ENCODE data around the gene CDA.

CDA gene

GRCh38 chr1:20626524-20626923, 37.6 kb downstream of the CDA start:
- H3K27ac ChIP-seq (ENCODE audit: extremely low read depth, low read depth, low read length) = no peak overlapping the region
- TF ChIP-seq KLF9 (tag by site-specific recombination; IDR thresholded peaks at IDR 0.05; ENCODE audit: low read depth) (no peak), ZNF768 (tag by site-specific recombination; IDR thresholded peaks at IDR 0.05) (no peak), ZBTB48 (tag by site-specific recombination; IDR thresholded peaks at IDR 0.05) (no peak), ZNF37A (tag by site-specific recombination; IDR thresholded peaks at IDR 0.05) (0 out of 2 replicates have a peak, but pooled peaks have one; percentile 25)
- H3K36me3 ChIP-seq (ENCODE audit: control insufficient read depth in 2 of 2, insufficient read depth in 1 of 2, low read length in 2 of 2) = no peaks in the 10 kb centered on the region
- no peak overlapping the region for H3K4me3 ChIP-seq (ENCODE audit: low read depth, low read length)
- no peaks in the 10 kb centered on the region for H3K9me3 ChIP-seq (ENCODE audit: control insufficient read depth, insufficient read depth, low read depth, low read length)
- CTCF ChIA-PET = no interaction called here
- POLR2A ChIA-PET = interaction anchor here (0.6 kb wide), 1 partner anchor 156 kb away, joined by 3 read pairs; no protein-coding TSS in a partner anchor
- no peaks in the 10 kb centered on the region for H3K4me1 ChIP-seq (ENCODE audit: control insufficient read depth, insufficient read depth, low read length)

DNA sequence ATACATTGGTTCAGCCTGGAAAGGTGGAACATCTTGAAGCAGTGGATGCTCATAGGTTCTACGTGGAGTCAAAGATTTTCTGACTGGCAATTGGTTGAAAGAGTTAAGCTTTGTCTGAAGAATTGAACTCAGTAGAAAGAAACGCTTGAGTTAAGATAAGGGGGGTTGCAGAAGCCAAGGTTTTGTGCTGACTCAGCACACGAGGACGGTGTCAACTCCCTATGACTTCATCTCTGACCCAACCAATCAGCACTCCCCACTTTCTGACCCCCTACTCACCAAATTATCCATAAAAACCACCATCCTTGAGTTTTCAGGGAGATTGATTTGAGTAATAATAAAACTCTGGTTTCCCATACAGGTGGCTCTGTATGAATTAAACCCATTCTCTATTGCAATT, 41.8 kb downstream of the CDA start:
- Histone ChIP-seq H3K9me3 (ENCODE audit: control insufficient read depth, insufficient read depth, low read depth, low read length) (no peaks in the 10 kb centered on the region), H3K36me3 (ENCODE audit: control insufficient read depth in 2 of 2, insufficient read depth in 1 of 2, low read length in 2 of 2) (no peaks in the 10 kb centered on the region), H3K27ac (ENCODE audit: extremely low read depth, low read depth, low read length) (no peak overlapping the region), H3K4me1 (ENCODE audit: control insufficient read depth, insufficient read depth, low read length) (no peaks in the 10 kb centered on the region), H3K4me3 (ENCODE audit: low read depth, low read length) (no peak overlapping the region)
- ChIA-PET CTCF (interaction anchor here (0.6 to 6.9 kb wide), 6 partner anchors 20 to 557 kb away, joined by 3 to 105 read pairs (median 3); no protein-coding TSS in a partner anchor), POLR2A (no interaction called here)
- no peak for TF ChIP-seq SALL2 (tag by site-specific recombination; IDR thresholded peaks at IDR 0.05; ENCODE audit: borderline replicate concordance)
- no peak for TF ChIP-seq ZNF280D (tag by site-specific recombination; IDR thresholded peaks at IDR 0.05)
- TF ChIP-seq ZNF248 (tag by site-specific recombination; IDR thresholded peaks at IDR 0.05) = no peak
- no peak for TF ChIP-seq ZNF140 (tag by site-specific recombination; IDR thresholded peaks at IDR 0.05)
- no peak for TF ChIP-seq YY1 (tag by site-specific recombination; IDR thresholded peaks at IDR 0.05)
- no peak for TF ChIP-seq ZNF701 (tag by site-specific recombination; IDR thresholded peaks at IDR 0.05)
- no peak for TF ChIP-seq ZNF221 (tag by site-specific recombination; IDR thresholded peaks at IDR 0.05; ENCODE audit: borderline replicate concordance)
- TF ChIP-seq ZNF394 (tag by site-specific recombination; IDR thresholded peaks at IDR 0.05; ENCODE audit: borderline replicate concordance) = no peak
- no peak for TF ChIP-seq HIC1 (tag by site-specific recombination; IDR thresholded peaks at IDR 0.05)
- TF ChIP-seq WT1 (tag by site-specific recombination; IDR thresholded peaks at IDR 0.05) = no peak
- TF ChIP-seq ZNF624 (tag by site-specific recombination; IDR thresholded peaks at IDR 0.05) = no peak
- no peak for TF ChIP-seq INSM2 (tag by site-specific recombination; IDR thresholded peaks at IDR 0.05)
- no peak for TF ChIP-seq ZNF266 (tag by site-specific recombination; IDR thresholded peaks at IDR 0.05; ENCODE audit: low read depth)

Data from HEK293 (cell line).